Adrenal gland (tissue), 5 donors: Measurements from ENCODE around the gene RFT1.

Experiments used
- CTCF ChIP-seq, 6 experiments: fragments of 450-650 bp in 4 of 6; fragments of 200-600 bp in 2 of 6; sonication (generic) in 1 of 6; IDR thresholded peaks; 1 replicate in 5 of 6; 2 replicates in 1 of 6; pipeline versions ENCODE4 v1.5.1 to v1.8.0; 2016 to 2021; ENCODE audit warnings: antibody characterized with exemption in 6 of 6, mild to moderate bottlenecking in 2 of 6, moderate library complexity in 1 of 6
- POLR2A ChIP-seq, 2 donors: fragments of 450-650 bp; IDR thresholded peaks; one replicate each; pipeline ENCODE4 v1.6.1; 2017; ENCODE audit warnings: antibody characterized with exemption in 2 of 2, mild to moderate bottlenecking in 2 of 2, moderate library complexity in 1 of 2
- donor health status: DM: no; HTN: no; CAD: no.

GRCh38 chr3:53146319-53146891 is 16.2 kb upstream of the RFT1 start:
- TF ChIP-seq CTCF (IDR thresholded peaks at IDR 0.05) (no peak), POLR2A (IDR thresholded peaks at IDR 0.05) (no peak)
